ENCODE results near the gene PLXNA4. TPM values are rescaled to one million over a fixed set of nuclear protein-coding genes. Genes with fewer than 3 reads are reported as not detected.

PLXNA4 gene
- total and polyA plus RNA-seq, 8 donors = 0.15 to 12.8 (median 1.6) TPM

DNA sequence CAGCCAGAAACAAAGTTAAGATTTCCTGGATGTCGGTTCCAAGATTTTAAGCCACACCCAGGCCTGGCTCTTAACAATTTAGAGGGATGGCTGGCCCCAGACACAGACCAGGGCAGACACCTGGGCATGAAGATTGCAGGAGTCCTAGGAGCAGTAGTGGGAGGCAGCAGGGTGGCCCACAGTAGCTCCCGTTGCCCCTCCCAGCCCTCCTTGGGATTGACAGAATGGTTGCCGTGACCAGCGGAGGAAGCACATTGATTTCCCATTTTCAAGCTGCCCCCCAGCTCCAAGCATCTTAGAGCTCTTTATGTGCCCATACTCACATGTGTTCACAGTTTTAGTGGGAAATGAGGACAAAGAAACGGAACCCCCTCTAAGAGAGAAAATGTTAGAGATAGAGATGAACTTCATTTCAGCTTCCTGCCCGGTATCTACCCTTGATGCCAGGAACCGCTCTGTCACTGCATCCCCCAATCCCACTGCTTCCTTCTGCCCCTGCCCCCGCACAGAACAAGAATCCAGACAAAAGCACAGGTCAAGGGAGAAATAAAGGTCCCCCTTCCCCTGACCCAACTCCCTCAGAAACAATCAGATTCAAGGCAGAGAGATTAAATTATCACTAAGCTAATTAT lies 101.1 kb downstream of the PLXNA4 start:
- DNase-seq = no peak
- WGBS, 5 donors = 35 to 55% (median 40%) methylated on average over 8 of the region's 8 CpGs
- H3K9me3 ChIP-seq = no peaks in the 10 kb centered on the region
- H3K27ac ChIP-seq = no peak overlapping the region
- H3K36me3 ChIP-seq = no peaks in the 10 kb centered on the region
- TF ChIP-seq POLR2AphosphoS5 (IDR thresholded peaks at IDR 0.05) (no peak), POLR2A (IDR thresholded peaks at IDR 0.05) (no peak), EP300 (IDR thresholded peaks at IDR 0.05) (no peak)
- TF ChIP-seq, protein P1, sequence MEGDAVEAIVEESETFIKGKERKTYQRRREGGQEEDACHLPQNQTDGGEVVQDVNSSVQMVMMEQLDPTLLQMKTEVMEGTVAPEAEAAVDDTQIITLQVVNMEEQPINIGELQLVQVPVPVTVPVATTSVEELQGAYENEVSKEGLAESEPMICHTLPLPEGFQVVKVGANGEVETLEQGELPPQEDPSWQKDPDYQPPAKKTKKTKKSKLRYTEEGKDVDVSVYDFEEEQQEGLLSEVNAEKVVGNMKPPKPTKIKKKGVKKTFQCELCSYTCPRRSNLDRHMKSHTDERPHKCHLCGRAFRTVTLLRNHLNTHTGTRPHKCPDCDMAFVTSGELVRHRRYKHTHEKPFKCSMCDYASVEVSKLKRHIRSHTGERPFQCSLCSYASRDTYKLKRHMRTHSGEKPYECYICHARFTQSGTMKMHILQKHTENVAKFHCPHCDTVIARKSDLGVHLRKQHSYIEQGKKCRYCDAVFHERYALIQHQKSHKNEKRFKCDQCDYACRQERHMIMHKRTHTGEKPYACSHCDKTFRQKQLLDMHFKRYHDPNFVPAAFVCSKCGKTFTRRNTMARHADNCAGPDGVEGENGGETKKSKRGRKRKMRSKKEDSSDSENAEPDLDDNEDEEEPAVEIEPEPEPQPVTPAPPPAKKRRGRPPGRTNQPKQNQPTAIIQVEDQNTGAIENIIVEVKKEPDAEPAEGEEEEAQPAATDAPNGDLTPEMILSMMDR (IDR thresholded peaks at IDR 0.05) = no peak
- peaks cover 0 to 29% (median 14%) of the 10 kb centered on the region in 4 donors for H3K4me1 ChIP-seq
- intact Hi-C loops (cut with DNase I; ENCODE audit: low total_unique reads) = no loop called here
- H3K27me3 ChIP-seq = peaks cover 0 to 22% (median 0%) of the 10 kb centered on the region in 3 donors
- H3K4me3 ChIP-seq = no peak overlapping the region

DNA sequence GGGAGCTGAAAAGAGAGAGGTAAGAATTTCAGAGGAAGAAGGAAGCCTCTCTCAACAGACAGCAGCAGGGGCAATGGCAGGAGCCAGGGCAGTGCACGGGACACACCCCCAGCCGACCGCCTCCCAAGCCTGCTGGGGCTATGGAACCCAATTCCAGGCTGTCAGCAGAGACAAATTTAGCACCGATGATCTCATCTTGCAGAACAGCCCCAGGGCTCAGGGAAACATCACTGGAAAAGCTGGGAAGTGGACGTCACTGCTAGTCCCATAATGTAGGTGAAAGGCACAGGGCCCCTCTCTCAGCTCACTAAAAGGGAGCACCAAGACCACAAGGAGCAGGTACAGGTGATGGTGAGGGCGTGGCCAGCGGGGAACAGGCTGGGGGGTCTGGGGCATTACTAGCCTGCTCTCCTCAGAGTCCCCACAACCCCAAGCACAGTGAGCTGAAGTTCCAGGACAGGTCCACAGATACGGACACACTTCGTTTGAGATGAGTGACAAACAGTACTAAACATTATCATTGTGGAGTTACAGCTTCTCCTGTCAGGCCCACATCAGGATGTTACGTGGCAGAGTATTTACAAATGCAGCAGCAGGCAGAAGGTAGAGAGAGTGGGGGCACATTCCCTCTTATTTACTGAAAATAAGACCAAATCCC lies 103.7 kb downstream of the PLXNA4 start:
- Histone ChIP-seq H3K4me1 (peaks cover 0 to 29% (median 14%) of the 10 kb centered on the region in 4 donors), H3K27ac (peak overlapping the region in 2 of 5 donors; percentile 45 to 71), H3K36me3 (no peaks in the 10 kb centered on the region), H3K4me3 (no peak overlapping the region), H3K27me3 (peaks cover 0 to 22% (median 0%) of the 10 kb centered on the region in 3 donors), H3K9me3 (no peaks in the 10 kb centered on the region)
- peak; percentile 51 for TF ChIP-seq EP300 (IDR thresholded peaks at IDR 0.05)
- TF ChIP-seq POLR2AphosphoS5 (IDR thresholded peaks at IDR 0.05) = peak in 2 of 3 donors; percentile 22 to 54
- TF ChIP-seq, protein P1 (IDR thresholded peaks at IDR 0.05) = no peak
- no peak for TF ChIP-seq POLR2A (IDR thresholded peaks at IDR 0.05)
- 63 to 74% (median 68%) methylated on average over 9 to 10 of the region's 10 CpGs for WGBS, 5 donors
- DNase-seq = peak in 1 of 2 donors; percentile 85
- intact Hi-C loops (cut with DNase I; ENCODE audit: low total_unique reads) = no loop called here

DNA sequence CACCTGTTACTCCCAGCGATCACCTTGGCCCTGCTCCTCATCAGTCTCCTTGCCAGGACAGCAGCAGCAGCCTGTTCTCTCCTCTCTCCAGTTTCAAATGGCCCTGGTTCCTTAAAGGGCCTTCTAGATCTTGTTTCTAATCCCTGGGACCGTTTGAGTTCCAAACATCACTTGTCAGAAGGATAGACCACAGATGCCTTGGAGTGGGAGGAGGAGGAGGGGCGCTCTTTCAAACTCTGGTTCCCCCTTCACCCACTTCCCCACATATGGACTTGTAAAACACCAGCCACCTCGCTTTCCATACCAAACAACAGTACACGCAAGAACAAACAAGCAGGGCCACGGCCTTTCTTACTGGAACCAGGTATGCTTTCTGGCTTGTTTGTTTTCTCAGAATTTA lies 104.8 kb downstream of the PLXNA4 start:
- TF ChIP-seq POLR2A (IDR thresholded peaks at IDR 0.05) (no peak), POLR2AphosphoS5 (IDR thresholded peaks at IDR 0.05) (no peak), EP300 (IDR thresholded peaks at IDR 0.05) (no peak)
- TF ChIP-seq, protein P1 (IDR thresholded peaks at IDR 0.05) = no peak
- Histone ChIP-seq H3K27me3 (peaks cover 0 to 22% (median 0%) of the 10 kb centered on the region in 3 donors), H3K9me3 (no peaks in the 10 kb centered on the region), H3K4me3 (no peak overlapping the region), H3K27ac (peak overlapping the region in 4 of 5 donors; percentile 20 to 71 (median 34)), H3K36me3 (no peaks in the 10 kb centered on the region), H3K4me1 (peaks cover 0 to 29% (median 14%) of the 10 kb centered on the region in 4 donors)
- WGBS, 5 donors = 54 to 66% (median 56%) methylated on average over 6 of the region's 6 CpGs
- intact Hi-C loops (cut with DNase I; ENCODE audit: low total_unique reads) = no loop called here
- peak in 1 of 2 donors; percentile 58 for DNase-seq

DNA sequence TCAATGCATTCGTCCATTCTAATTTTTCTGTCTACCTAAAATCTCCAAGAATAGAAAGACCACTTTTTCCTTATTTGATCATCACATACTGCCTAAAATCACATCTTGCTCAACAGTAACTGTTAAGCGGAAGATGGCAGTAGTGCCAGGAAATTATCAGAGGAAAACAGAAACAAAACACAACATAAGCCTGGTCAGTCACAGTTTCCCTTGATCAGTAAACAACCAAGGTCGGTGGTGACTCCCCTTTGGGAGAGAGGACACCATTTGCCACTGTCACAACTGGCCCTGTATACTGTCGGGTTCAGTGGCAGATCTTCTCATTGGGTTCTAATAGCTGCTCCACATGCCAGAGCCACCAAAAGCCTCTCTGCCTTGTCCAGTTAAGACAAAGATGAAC lies 106.6 kb downstream of the PLXNA4 start:
- intact Hi-C loops (cut with DNase I; ENCODE audit: low total_unique reads) = no loop called here

More for the DNA sequence above, 106.6 kb downstream of the PLXNA4 start:
- Histone ChIP-seq H3K4me1 (peaks cover 0 to 23% (median 9%) of the 10 kb centered on the region in 4 donors), H3K36me3 (no peaks in the 10 kb centered on the region), H3K9me3 (no peaks in the 10 kb centered on the region), H3K4me3 (no peak overlapping the region), H3K27me3 (peaks cover 0 to 8% (median 0%) of the 10 kb centered on the region in 3 donors), H3K27ac (no peak overlapping the region)
- WGBS, 5 donors = 55 to 85% (median 64%) methylated on average over 4 of the region's 4 CpGs
- DNase-seq = no peak
- TF ChIP-seq, protein P1 (IDR thresholded peaks at IDR 0.05) = no peak
- TF ChIP-seq POLR2AphosphoS5 (IDR thresholded peaks at IDR 0.05) (no peak), POLR2A (IDR thresholded peaks at IDR 0.05) (no peak), EP300 (IDR thresholded peaks at IDR 0.05) (no peak)

Data from stomach (tissue), 9 donors.